GM13976 (cell line): ENCODE data around the gene CARHSP1.

Experiments
- DNase-seq: peaks from one replicate; pipeline ENCODE4 v3.0.0; 2012; ENCODE audit warnings: low spot score
- CTCF ChIP-seq: IDR thresholded peaks from 2 replicates; pipeline ENCODE4 v1.5.1; 2012; ENCODE audit warnings: borderline replicate concordance, mild to moderate bottlenecking; ENCODE audit not compliant: insufficient read depth; ENCODE audit errors: extremely low read depth, missing control alignments, control extremely low read depth
- in situ Hi-C: fragments of 300-500 bp; cut with MboI; formaldehyde crosslinking; loops from one replicate; pipeline ENCODE4 v1.12.0; 2022; ENCODE audit warnings: low sequenced_read_pairs, mixed read lengths, inconsistent platforms; ENCODE audit not compliant: unreplicated experiment

CARHSP1 gene

DNA sequence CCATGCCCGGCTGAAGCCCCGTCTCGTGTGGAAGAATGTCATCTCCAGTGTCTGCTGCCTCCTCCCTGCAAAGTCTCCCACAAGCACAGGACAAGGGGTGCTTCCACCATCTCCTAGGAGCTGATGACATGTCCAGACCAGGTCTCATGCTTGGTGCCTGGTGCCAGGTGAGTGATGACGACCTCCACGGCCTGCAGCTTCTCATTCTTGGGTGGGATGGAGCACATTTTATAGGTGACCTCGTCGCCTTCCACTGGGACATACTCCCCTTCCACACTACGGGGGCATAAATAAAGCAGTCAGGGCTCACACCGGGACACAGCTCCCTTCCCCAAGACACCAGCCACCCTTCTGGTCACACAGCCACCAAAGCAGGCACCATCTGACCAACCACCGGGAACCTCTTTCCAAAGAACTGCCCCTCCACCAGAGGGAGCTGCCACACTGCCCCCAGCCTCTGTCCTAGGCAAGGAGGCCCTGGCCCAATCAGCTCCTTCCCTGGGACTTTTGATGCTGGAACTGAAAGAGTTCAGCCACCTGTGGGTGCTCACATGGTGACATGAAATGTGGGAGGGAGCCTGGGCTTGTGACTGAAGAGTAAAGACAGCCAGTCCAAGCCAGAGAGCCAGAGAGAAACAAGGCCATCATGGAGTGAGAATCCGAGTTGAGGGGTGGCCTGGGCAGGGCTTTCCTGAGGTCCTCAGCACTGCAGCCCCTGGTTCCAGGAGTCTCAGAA is 13.6 kb downstream of the CARHSP1 start:
- no peak for TF ChIP-seq CTCF
- no peak for DNase-seq
- in situ Hi-C loops: no loop called here

DNA sequence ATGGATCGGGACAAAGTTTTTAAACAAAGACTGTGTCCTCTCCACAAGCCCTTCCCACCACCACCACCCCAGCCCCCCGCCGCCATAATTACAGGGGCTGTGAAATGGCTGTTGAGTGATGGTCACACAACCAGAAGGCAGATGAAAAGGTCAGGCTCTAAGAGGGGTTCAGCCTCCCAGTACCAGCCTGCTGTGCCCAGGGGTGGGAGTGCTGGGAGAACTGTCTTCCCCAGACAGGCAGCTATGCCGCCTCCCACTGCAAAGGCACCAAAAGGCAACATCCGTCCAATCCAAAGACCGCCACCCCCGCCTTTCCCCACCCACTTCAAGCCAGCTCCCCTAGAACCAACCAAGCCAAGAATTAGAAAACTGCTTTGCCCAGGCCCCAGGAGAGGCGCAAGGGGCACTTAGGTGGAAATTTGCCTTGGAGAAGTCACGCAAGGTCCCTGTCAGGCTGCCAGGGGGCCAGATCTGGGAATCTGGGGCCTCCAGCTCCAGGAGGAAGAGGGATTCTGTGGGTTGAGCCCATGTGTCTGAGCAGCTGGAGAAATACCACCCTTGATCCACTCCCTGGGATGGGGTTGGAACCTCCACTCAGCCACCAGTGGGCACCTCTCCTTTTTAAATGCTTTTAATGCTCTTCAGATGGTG is 14.4 kb downstream of the CARHSP1 start:
- DNase-seq: no peak
- in situ Hi-C loops: no loop called here
- no peak for TF ChIP-seq CTCF

DNA sequence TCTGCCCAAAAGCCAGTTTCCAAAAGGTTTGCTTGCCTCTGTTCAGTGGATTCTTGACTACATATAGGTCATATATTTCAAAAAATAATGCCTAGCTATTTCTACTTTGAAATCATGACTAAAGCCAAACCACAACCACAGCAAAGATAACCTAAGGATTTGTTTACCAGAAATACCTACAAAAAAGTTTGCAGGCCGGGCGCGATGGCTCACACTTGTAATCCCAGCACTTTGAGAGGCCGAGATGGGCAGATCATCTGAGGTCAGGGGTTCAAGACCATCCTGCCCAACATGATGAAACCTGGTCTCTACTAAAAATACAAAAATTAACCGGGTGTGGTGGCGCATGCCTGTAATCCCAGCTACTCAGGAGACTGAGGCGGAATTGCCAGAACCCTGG is 15.2 kb downstream of the CARHSP1 start:
- TF ChIP-seq CTCF: no peak
- in situ Hi-C loops: no loop called here
- no peak for DNase-seq

DNA sequence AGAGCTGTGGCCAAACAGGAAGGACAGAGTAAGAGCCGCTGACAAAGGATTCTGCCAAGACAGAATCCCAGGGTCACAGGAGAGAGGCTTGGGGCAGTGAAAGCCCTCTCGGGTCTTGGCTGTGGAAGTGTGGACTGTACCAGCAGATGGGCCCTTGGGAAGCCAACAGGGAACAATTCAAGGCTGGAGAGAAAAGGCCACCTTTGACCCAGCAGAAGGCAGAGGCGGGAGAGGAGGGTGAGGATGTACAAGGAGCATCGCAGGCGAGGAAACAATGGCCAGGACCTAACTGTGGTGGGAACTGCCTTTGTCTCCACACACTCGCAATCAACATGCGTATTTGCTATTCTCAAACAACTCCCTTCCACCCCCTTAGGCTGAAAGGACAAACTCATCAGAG is 15.7 kb downstream of the CARHSP1 start:
- DNase-seq: no peak
- in situ Hi-C loops: no loop called here
- no peak for TF ChIP-seq CTCF

DNA sequence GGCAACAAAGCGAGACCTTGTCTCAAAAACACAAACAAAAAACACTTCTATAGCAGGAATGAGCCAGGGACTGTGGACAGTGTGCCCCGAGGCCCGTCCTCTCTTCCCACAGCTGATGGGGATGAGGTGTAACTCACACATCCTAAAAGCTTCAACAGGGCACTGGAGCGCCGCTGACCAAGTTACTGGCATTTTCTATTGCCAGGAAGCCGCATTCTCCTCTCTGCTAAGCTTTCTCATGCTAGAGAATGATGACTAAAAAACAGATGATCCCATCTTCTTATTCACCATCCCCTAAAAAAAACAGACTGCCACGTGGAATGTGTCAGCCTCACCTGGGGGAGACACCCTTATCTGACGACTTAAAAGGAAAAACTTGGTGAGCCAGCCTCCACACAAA is 16.3 kb downstream of the CARHSP1 start:
- in situ Hi-C loops: no loop called here
- no peak for DNase-seq
- no peak for TF ChIP-seq CTCF

- peak; percentile 21 for DNase-seq
- in situ Hi-C loops: no loop called here
- no peak for TF ChIP-seq CTCF
Observed at GRCh38 chr16:8851761-8852403, 16.9 kb downstream of the CARHSP1 start.
